ENCODE results near the gene GRM8.
"Not testable (repeated sequence)": the region's sequence is repeated elsewhere in the genome, so short reads cannot be mapped to it uniquely, and the experiment has no call there.

GRM8 gene

DNA sequence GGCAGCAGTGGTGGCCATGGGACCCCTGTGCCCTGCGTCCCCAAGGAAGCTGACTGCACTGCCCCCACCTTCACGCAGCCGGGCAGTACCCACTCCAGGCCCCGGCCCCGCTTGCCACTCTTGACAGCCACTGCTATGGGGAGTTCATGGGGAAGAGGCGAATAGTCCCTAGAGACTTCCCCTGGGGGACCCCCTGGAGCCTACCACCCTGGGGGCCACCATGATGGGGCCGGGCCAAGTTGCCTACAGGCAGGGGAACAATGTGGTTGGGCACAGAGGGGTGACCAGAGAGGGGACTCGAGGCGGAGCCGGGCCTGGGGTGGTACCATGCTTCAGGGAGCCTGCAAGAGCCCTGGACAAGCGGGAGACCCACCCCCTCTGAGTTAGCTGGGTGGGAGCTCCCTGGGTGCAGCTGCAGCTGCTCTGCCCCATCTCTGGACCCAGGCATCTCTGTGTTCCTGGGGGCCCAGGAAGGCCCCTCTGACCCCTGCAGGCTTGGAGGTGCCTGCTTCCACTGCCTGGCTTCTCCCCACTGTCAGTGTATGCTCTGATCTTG lies 567.6 kb downstream of the GRM8 start:
- no peak for DNase-seq (ENCODE audit: low read depth in 2 of 3, low spot score in 2 of 3)

- no peak for DNase-seq (ENCODE audit: low read depth in 2 of 3, low spot score in 2 of 3)
Measured at GRCh38 chr7:126682176-126682575, 570.6 kb downstream of the GRM8 start.

- DNase-seq (ENCODE audit: low read depth in 2 of 3, low spot score in 2 of 3) = not testable (repeated sequence)
Measured at GRCh38 chr7:126668762-126669161, 584.0 kb downstream of the GRM8 start.

DNA sequence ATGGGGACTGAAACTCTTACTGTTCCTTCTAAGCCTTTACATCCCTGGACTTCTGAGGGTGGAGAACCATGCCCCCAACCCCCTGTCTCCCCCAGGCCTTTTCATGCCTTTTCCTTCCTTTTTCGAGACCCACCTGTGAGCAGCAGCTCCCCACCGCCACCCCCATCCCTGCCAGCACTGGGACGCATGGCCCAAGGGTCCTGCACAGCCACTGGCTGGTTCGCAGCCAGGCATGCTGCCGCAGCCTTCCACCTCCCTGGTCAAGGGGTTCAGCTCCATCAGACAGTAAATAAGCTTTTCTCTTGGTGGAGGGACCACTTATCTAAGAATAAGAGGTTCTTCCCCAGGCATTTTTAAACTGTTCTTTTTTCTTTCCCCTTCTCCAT lies 584.4 kb downstream of the GRM8 start:
- no peak for DNase-seq (ENCODE audit: low read depth in 2 of 3, low spot score in 2 of 3)

DNA sequence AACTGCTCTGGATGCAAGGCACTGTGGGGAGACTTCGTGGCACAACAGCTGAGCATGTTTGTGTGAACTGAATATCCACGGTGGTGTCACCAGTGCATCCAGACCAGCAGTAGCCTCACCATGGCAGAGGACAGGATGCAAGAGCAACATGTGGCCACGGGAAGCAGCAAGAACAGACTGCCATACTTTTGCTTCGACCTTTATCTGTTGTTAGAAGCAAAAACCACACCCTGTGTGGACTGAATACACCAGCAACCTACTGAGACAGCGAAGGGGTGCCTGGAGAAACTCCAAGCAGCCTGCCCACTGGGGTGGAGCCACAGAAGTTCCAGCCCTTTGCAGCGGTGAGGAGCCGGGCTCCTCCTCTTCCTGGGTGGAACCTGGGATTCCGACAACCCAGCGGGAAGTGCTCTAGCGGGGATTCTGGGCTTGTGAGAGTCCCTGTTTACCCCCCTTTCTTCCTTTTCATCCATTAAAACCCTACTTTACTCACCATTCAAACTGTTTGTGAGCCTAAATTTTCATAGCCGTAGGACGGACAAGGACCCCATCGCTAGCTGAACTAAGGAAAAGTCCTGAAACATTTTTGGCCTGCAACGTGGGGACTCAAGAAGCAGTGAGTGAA lies 584.9 kb downstream of the GRM8 start:
- no peak for DNase-seq (ENCODE audit: low read depth in 2 of 3, low spot score in 2 of 3)

GRCh38 chr7:126662856-126663255 lies 589.9 kb downstream of the GRM8 start:
- no peak for DNase-seq (ENCODE audit: low read depth in 2 of 3, low spot score in 2 of 3)

GRCh38 chr7:126659124-126659523 lies 593.6 kb downstream of the GRM8 start:
- no peak for DNase-seq (ENCODE audit: low read depth in 2 of 3, low spot score in 2 of 3)

- no peak for DNase-seq (ENCODE audit: low read depth in 2 of 3, low spot score in 2 of 3)
Measured at GRCh38 chr7:126658684-126659083, 594.1 kb downstream of the GRM8 start.

DNA sequence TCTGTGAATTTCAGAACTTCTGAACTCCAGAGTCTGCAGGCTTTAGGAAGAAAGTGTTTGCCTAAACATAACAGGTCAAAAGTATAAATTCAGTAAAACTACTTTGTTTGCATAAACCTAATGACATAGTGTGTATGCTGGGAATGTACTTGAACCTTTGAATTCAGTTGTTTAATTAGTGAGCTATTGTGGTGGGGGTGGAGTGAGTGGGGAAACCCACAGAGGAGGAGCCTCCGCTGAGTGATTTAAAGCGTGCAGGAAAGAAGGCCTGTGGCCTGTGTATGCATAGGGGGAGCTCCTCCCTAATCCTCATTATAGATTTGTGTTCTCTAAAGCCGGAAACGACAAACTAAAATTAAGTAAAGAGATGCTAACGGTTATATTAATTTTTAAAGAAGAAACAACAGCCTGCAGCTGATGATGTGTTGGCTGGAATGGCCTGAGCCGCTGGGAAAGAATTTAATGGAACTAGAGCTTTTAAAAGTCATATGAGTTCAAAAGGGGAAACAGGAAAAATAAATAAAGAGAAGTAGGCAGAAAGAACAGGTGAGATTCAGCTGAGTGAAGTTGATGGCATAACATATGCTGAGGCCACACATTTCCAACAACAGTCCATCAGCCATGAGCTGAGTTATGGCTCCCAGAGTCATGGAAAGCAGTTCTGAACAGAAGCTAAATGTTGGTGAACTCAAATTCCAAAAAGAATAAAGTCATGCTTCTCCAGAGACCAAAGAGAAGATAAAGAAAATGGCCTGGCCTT lies 595.0 kb downstream of the GRM8 start:
- no peak for DNase-seq (ENCODE audit: low read depth in 2 of 3, low spot score in 2 of 3)

DNA sequence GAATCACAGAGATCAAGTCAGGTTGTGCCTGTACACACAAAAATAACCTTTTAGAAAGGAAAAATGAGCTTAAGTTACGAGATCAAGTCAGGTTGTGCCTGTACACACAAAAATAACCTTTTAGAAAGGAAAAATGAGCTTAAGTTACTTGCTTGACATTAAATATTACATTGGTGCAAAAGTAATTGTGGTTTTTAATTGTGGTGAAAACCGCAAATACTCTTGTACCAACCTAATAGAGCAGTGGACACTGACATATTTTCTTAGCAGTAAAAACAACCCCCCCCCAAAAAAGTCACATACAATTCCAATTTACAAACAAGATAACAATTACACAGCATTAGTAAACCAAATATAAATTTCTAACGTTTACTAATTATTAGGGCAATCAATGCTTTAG lies 595.6 kb downstream of the GRM8 start:
- no peak for DNase-seq (ENCODE audit: low read depth in 2 of 3, low spot score in 2 of 3)

DNA sequence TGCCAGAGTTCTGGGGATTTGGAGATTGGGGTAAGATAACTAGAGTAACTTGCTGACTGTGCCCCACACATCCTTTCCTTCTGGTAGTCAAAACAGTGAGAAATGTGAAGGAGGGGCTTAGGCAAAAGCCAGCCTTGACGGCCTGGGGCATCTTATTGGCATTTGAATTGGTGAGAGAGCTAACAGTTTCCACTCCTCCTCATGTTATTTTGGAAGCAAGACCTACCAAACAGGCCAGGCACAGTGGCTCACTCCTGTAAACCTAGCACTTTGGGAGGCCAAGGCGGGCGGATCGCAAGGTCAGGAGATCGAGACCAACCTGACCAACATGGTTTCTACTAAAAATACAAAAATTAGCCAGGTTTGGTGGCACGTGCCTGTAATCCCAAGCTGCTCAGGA lies 596.6 kb downstream of the GRM8 start:
- DNase-seq (ENCODE audit: low read depth in 2 of 3, low spot score in 2 of 3) = no peak

DNA sequence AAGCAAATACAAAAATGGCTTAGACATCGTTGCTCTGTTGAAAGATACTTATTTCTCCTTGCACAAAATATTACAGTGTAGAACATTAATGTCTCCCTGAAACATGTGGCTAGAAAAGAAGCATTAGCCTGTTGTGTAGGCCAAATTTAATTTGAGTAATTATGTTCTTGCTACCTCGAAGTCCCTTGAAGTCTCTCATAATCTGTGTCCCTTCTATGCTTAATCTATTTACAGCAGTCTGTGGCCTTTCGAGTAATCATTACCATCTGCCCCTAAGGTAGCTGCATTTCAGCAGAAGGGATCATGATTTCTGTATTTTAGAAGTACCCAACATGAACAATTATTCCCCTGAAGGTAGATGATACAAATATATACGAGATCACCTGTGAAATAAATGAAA lies 615.2 kb downstream of the GRM8 start:
- DNase-seq (ENCODE audit: low read depth in 2 of 3, low spot score in 2 of 3) = no peak

GRCh38 chr7:126635545-126635944 lies 617.2 kb downstream of the GRM8 start:
- DNase-seq (ENCODE audit: low read depth in 2 of 3, low spot score in 2 of 3) = no peak

DNA sequence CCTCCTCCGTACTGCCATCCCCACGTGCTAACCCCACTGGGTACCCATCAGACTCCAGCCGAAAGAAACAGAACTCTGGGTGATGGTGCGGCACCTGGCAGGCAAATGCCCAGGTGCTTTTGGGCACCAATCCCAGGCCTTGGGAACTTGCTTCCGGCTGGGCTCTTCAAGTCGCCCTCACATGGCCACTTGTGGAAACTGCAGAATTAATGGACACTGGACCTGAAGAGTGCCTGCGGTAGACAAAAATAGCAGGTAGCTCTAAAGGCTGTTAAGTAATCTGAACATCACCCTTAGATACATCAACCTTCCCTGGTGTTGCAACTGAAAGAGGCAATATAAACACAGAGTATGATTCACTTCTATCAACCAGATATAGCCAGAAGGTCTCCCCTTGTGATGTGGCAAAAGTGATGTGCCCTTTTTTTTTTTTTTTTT lies 644.4 kb downstream of the GRM8 start:
- DNase-seq (ENCODE audit: low read depth in 2 of 3, low spot score in 2 of 3) = no peak

- DNase-seq (ENCODE audit: low read depth in 2 of 3, low spot score in 2 of 3) = no peak
Measured at GRCh38 chr7:126606331-126606730, 646.4 kb downstream of the GRM8 start.

DNA sequence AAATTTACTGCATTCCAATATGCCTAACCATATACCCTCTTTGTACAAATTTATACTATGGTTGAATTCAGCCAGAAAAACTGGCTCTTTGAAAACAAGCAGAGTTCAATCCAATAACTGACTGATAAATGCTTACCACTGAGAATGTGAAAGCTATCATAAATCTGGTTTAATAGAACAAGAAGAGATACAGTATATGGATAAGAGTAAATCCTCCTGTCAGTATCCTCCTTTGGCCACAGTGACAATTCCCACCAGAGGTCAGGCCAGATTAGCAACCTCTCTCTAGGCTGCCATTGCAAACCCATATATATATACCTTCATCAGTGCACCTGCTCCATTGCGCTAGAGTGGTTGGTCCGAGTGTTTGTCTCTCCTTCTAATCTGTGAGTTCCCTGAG lies 647.2 kb downstream of the GRM8 start:
- no peak for DNase-seq (ENCODE audit: low read depth in 2 of 3, low spot score in 2 of 3)

DNA sequence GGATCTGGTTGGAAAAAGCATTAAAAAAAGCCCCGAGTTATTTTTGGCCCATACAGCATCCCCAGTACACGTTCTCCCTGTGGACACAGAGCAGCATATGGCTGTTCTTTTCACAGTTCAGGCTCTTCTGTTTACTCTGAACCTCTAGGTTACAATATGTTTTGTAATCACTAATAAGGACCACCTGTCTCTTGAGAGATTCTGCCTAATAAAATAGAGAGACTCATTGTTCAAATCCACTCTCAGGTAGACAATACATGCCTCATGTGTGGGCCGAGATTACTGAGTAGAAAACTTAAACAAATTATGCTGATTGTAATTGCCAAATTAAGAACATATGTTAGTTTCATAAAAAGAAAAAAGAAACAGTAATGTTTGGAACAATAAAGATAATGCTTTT lies 647.7 kb downstream of the GRM8 start:
- no peak for DNase-seq (ENCODE audit: low read depth in 2 of 3, low spot score in 2 of 3)

GRCh38 chr7:126589068-126589684 lies 663.6 kb downstream of the GRM8 start:
- DNase-seq (ENCODE audit: low read depth in 2 of 3, low spot score in 2 of 3) = no peak

GRCh38 chr7:126578338-126578737 lies 674.4 kb downstream of the GRM8 start:
- DNase-seq (ENCODE audit: low read depth in 2 of 3, low spot score in 2 of 3) = no peak

DNA sequence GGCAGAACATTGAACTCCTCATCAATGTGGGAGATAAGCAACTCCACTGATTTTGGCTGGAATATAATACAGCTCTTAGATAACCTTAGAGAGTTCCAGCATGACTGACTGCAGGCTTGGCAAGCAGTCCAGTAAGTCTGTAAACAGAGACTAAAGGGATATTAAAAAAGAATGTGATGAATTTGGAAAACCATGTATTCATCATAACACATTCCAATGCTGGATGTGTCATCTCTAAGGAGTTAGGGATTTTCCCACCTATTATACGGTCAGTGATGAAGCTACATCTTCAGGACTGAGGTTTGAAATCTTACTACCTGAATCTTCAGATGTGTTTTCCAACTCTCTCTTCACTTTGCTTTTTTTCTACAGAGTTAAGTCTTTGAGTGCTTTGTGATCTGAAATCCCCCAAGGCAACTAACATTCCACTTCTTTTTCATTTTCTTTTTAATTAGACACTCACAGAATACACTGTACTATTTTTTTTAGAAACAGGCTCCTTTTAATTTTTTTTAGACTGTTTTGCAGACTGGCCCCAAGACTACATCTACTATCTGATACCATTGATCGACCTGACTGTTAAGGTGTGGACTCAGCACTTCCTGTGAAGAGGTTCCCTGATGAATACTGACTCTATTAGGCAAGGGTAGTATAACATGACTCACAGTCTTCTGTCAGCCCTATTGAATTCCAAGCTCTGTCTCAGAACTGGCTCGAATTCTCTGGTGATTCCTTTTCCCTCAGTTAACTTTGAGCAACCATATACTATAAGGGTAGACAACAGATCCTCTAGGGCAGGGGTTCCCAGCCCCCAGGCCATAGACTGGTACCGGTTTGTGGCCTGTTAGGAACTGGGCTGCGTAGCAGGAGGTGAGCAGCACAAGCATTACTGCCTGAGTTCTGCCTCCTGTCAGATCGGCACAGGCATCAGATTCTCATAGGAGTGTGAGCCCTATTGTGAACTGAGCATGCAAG lies 678.2 kb downstream of the GRM8 start:
- DNase-seq (ENCODE audit: low read depth in 2 of 3, low spot score in 2 of 3) = no peak

DNA sequence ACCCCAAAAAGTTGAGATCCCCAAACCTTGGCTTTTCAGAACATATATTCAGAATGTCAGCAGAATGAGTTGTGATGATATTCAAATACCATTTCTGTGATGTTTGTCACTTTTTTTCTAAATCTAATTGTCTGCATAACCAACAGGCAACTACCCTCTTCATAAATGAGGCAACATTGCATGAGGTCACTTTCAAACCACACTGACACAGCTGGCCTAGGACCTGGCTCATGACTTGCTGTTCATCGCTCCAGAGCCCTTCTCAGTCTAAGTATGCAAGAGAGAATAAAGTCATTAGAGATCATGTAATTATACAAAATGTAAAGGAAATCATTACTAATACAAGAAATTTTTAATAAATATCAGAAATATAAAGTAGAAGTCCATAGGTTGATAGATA lies 681.9 kb downstream of the GRM8 start:
- no peak for DNase-seq (ENCODE audit: low read depth in 2 of 3, low spot score in 2 of 3)

Measured in activated CD8-positive, alpha-beta memory T cell treated with anti-CD3 and anti-CD28 coated beads for 48 hours (primary cell).